Placental pericyte (primary cell): Measurements from ENCODE around the gene EIF1B. TPM values are rescaled to one million over a fixed set of nuclear protein-coding genes. Genes with fewer than 3 reads are reported as not detected.

ENCODE experiments used
- total RNA-seq: library from RNA; depleted of rRNA; stranded (reverse); fragments of >200 nt; gene quantifications from 2 replicates; pipeline ENCODE4 v1.2.3, GENCODE V29; 2012

Gene EIF1B
- 15.6 and 17.5 TPM in 2 replicates for total RNA-seq

DNA sequence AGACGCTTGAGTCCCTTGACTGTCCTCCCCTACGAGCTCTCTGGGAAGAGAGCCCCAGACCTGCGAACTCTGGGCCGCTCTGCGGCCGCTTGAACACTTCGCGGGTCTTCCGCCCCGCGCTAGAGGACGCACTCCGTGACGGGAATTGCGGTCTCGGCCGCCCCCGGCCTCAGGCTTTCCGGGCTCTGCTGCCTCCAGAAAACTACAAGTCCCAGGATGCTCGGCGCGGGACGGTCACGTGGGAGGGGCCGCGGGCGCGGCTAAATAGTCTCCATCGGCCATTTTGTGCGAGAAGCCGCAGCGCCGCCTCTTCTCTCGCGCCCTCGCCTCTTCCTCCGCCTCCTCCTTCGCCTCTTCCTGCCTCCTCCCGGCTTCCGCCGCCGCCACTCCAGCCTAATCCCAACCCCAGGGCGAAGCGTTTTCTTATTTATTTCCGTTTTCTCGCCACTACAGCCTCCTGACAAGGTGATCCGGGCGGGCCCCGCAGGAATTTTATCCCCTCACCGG lies at the start of gene EIF1B:
EIF1B (plus strand) TSS at position 290 of the 507 bp plus-strand sequence. CDS start 235 bp downstream, outside the sequence.

Other genes starting within 250 kb of the EIF1B start
- gene ENTPD3, start 77.5 kb downstream of the EIF1B start, total RNA-seq: 0.22 and 0.29 TPM in 2 replicates
- gene RPL14, start 147.6 kb downstream of the EIF1B start, total RNA-seq: 177 and 334 TPM in 2 replicates
- 3.9 and 4.9 TPM in 2 replicates for gene ZNF619, start 167.4 kb downstream of the EIF1B start, total RNA-seq
- gene ZNF620, start 196.3 kb downstream of the EIF1B start, total RNA-seq: 0.44 and 0.86 TPM in 2 replicates
- 19.7 and 23.6 TPM in 2 replicates for gene ZNF621, start 215.3 kb downstream of the EIF1B start, total RNA-seq